Stimulated activated CD4-positive, alpha-beta T cell treated with anti-CD3 and anti-CD28 coated beads, Interleukin-4, amount 100 ng/mL, for 1 hour (primary cell): Measurements from ENCODE around the gene ETFBKMT.
A peak's percentile ranks its signal among the peaks of the same experiment; 100 is the strongest.

ENCODE experiments used
- DNase-seq: peaks from one replicate; pipeline ENCODE4 v3.0.0-alpha.2; 2020

Gene ETFBKMT, protein sequence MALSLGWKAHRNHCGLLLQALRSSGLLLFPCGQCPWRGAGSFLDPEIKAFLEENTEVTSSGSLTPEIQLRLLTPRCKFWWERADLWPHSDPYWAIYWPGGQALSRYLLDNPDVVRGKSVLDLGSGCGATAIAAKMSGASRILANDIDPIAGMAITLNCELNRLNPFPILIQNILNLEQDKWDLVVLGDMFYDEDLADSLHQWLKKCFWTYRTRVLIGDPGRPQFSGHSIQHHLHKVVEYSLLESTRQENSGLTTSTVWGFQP

DNA sequence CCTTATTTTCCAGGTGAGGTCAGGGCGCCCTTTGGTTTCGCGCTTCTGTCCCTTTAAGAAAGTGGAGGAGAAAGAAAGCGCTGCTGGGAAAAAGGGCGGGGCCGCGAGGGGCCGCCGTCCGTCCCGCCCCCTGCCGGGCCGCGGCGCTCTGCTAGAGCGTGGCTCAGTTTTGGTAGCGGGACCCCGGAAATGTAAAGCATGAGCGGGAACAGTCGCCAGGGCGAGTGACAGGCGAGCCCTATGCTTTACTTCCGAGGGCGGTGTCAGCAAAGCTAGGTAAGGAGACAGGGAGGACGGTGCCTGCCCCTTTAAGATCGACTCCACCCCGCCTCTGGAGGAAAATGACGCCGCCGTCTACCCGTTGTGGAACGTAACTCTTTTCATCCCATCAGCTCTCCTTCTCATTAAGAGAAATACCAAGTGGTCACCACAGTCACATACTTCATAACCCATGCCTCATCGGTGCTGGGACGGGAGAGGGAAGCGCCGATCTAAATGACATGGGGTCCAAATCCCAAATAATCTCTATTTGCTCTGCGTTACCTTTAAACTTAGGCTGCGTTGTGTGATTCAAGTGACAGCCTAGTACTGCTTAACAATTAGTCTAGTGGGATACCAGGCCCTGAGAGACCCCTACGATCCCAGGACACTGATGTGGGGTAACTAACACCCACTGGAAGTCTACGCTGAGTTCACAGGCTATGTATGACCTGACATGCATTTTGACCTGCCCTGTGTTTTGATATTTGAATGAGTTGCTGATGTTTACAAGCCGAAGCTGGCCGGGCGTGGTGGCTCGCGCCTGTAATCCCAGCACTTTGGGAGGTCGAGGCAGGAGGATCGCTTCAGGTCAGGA lies at the start of gene ETFBKMT:
ETFBKMT (plus strand) TSS at position 602 of the 856 bp plus-strand sequence. CDS start 2,266 bp downstream, outside the sequence.
- peak; percentile 88 for DNase-seq

DNA sequence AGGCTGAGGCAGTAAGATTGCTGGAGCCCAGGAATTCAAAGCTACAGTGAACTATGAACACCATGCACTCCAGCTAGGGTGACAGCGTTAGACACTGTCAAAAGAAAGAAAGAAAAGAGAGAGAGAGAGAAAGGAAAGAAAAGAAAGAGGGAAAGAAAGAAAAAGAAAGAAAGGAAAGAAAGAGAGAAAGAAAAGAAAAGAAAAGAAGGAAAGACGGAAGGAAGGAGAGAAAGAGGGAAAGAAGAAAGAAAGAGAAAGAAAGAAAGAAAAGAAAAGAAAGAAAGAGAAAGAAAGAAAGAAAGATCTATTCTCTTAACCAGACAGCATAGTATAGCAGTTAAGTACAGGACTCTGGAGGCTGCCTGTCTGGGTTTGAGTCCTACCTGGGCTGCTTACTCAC lies 46.7 kb upstream of the ETFBKMT start:
- DNase-seq, result no peak

DNA sequence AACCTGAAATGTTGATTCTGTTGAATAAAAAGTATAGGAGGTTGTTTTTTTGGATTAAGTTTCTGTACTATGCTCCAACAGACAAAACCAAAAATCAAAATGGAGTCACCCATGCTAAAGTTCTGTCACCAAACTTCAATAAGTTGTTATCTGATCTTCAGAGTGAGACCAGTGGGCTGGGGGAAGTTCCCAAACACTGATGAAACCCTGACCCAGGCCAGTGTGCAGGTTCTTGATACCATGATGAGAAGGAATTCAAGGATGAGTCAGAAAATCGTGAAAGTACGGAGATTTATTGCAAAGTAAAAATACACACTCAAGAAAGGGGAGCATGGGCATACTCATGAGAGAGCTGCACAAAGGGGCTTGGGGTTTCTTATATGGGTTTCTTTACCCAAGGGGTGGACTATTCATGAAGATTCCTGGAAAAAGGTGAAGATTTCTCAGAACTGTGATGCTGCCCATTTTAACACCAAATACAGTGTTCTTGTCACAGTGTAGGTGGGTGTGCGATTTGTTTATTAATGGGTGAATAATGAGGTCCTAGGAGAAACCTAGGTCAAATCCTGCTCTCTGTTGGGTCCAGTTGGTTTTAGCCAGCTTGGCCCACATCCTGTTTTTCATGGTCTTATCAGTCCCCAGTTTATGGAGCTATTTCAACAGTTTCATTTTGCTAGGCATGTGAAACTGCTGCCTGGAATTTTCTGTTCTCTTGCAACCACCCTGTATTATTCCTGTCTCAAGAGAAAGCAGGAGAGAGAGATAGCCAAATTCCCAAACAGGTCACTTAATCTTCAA lies 41.1 kb upstream of the ETFBKMT start:
- no peak for DNase-seq

DNA sequence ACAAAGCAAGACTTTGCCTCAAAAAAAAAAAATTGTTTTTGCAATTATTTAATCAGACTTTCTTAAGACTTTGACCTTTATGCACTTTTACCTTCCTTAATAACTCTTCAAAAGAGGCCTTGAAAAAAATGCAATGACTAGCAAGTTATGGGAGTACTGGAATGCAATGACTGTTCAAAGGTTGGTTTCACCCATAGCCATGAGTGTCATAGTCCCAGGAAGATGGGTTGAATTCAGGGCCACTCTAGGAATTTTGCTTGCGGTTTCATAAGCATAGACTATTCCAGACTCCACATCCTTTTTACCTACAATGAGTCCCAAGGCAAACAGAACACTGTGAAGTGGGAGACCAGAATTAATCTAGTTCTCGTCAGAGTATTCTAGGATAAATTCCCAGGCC lies 39.2 kb upstream of the ETFBKMT start:
- DNase-seq, result no peak

DNA sequence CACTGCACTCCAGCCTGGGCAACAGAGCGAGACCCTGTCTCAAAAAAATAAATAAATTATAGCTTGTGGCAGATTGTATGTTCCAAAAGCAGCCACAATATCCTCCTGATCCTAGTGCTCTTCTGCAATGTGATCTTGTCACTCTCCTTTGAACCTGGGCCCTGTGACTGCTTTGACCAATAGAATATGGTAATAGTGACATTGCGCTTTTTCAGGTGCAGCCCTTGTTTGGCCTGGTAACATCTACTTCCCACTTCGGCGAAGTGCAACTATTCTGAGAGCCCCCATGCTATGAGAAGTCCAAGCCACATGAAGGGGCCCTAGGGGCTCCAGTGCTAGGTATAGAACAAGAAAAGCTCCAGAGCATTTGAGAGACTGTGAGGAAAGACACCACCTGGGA lies 37.5 kb upstream of the ETFBKMT start:
- no peak for DNase-seq

DNA sequence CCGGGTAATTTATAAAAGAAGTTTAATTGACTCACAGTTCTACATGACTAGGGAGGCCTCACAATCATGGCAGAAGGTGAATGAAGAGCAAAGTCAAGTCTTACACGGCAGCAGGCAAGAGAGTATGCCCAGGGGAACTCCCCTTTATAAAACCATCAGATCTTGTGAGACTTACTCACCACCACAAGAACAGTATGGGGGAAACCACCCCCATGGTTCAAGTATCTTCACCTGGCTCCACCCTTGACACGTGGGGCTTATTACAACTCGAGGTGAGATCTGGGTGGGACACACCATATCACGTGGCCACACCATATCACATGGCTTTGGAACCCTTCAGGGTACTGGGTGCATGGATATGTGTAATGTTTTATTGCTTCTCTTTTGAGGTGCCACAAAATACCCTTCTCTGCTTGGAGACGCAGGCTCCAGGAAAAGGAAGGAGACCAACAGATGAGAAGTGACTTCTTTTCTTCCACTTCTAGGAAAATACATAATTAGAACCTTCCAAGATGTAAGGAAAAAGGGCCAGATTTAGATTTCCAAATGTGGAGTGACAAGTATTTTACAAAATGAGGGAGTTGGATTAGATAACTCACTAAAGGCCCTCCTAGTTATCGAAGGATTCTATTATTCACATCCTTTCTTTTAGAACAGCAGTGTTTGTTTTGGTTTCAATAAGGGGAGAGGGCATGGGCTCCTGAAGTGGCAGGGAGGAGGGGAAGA lies 33.1 kb upstream of the ETFBKMT start:
- DNase-seq, result no peak

DNA sequence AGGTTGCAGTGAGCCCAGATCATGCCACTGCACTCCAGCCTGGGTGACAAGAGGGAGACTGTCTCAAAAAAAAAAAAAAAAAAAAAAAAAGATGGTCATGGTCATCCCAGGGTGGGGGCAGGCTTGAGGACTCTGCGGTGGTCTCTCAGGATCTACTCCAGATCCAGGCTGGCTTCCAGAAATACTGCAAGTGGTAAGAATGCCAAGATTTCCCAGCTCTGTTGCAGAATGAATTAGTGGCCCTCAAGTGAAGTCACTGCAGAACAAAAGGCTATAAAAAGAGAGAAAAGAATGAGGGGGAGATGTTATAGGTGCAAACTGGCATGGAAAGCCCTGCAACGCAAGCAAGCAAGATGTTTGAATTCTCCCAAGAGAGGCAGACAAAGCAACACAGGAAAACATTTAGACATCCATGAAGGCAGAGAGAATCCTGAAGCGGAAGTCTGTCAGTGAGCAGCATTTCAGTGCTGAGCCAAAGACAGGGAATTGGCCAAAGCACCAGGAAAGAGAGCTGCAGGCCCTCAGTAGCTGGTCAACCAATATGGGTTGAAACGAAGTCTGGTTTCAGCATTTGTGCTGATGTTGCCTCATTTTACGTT lies 31.9 kb upstream of the ETFBKMT start:
- no peak for DNase-seq

DNA sequence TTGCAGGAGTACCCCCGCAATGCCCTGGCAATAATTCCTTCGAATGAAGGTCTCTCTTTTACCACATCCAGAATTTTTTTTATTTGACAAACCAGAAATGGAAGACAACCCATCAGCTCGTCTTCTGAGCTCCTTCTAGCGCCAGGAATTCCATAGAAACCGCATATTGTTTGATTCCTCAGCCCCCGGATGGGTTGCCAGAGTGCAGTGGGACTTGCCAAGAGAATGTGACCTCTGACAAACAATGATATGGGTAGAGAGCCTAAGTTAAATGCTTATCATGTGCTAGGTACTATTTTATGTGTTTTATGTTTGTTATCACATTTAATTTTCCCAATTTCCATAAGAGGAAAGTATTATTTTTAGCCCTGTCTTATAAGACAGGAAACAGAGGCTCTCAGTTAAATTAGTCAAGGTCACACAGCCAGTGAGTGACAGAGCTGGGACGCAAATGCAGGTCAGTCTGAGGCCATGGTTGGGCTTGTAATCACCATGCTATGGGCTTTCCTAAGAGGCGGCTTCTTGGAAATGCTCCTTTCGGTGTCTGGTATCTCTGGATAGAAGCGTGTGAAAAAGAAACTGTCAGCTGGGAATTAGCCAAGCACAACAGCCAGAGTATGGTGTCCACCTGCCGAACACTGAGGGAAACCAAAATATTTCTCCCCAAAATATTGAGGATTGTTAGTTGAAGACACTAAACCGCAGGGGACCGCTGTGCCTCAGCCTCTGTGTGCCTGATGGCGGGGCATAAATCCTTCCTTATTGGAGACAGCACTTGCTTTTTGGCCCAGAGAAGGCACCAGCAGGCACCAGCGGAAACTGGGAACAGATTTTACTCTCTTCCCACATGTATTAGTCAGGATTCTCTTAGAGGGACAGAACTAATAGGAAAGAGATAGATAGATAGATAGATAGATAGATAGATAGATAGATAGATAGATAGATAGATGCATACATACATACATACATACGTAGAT lies 29.4 kb upstream of the ETFBKMT start:
- no peak for DNase-seq

DNA sequence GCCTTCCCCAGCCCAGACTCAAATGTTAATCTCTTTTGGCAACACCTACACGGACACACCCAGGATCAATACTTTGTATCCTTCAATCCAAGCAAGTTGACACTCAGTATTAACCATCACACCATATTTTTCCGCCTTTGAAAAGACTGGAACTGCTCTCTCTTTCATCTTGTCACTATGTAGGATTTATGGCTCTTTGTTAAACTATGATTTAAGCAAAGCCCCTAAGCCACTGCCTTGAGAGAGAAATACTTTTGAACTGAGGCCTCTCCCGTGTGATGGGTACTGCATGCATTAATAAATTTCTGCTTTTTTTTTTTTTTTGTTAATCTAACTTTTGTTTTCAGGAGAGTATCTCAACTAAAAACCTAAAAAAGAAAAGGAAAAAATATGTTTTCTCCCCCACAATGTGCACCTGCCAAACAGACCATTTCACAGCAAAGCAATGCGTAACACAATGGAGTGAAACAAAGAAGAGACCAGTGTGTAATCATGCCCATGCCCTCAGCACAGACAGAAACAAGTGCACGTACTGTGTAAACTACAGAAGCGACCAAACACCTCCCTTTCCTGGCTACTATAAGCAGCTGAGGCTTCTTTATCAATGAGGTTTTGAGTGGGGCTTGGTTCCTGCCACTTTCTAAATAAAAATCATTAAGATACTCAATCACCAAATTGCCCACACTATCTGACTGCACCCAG lies 28.3 kb upstream of the ETFBKMT start:
- no peak for DNase-seq

DNA sequence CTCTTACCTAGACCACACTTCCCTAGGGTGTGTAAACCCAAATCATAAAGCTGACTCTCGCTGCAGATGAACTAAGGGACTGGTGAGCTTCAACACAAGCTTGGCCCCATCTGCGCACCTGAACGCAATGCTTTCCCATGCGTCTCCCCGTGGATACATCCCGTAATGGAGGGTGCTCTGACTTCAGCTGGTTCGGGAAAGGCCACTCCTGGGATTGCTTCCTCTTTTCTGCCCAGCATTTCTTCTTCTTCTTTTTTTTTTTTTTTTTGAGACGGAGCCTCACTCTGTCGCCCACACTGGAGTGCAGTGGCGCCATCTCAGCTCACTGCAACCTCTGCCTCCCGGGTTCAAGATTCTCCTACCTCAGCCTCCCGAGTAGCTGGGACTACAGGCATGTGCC lies 27.7 kb upstream of the ETFBKMT start:
- DNase-seq, result no peak

DNA sequence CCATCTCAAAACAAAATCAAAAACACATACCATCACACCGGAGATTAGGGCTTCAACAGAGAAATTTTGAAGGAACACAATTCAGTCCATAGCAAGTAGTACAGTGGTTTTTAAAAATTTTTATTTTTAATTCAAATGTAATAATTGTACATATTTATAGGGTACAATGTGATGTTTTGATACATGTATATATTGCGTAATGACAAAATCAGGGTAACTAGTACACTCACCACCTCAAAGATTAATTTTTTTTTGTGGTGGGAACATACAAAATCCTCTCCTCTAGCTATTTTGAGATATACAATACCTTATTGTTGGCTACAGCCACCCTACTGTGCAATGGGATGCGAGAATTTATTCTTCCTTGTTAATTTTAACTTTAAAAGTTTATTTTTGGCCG lies 26.0 kb upstream of the ETFBKMT start:
- DNase-seq, result no peak

DNA sequence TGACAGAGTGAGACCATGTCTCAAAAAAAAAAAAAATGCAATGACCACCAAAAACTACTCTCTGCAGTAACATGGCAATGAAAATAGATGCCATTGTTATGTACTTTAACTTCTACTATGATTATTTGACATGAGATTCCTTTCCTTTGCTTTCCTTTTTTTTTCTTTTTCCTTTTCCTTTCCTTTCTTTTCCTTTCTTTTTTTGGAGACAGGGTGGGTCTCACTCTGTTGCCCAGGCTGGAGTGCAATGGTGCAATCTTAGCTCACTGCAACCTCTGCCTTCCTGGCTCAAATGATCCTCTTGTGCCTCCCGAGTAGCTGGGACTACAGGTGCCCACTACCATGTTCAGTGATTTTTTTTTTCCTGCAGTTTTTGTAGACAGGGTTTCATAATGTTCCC lies 24.9 kb upstream of the ETFBKMT start:
- no peak for DNase-seq

DNA sequence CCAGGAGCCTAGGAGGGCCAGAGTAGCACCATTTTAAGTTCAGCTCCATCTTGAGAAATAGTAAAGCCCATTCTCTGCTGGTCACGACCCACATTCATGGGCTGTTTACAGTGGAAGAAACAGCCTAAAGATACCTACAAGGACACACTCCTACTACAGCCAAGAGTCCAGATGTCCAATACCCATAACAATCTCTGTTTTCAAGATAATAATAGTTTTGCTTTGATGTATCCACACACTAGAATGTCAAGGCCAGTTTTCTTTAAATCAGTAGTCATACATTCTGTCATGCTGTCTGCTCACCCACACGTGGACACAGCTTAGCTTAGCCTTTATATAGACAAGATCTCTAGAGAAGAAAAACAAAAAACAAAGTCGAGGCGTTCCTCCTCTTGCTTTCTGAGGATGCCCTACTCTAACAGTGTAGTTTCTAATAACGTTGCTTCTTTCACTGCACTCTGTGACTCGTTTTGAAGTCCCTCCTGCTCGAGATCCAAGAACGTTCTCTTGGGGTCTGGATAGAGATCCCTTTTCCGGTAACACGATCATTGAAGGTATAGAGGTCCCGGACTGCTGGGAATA lies 17.9 kb upstream of the ETFBKMT start:
- no peak for DNase-seq

DNA sequence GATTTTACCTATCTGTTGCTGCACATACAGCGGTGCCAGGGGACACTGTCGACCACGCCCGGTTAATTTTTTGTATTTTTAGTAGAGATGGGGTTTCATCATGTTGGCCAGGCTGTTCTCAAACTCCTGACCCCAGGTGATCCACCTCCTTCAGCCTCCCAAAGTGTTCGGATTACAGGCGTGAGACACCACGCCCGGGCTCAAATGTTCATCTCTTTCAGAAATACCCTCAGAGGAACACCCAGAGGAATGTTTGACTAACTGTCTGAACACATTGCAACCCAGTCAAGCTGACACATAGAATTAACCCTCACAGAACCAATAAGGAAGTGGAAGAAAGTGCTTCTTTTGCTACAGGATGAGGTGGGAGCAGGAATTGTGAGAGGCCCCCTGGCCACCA lies 15.0 kb upstream of the ETFBKMT start:
- DNase-seq, result no peak

DNA sequence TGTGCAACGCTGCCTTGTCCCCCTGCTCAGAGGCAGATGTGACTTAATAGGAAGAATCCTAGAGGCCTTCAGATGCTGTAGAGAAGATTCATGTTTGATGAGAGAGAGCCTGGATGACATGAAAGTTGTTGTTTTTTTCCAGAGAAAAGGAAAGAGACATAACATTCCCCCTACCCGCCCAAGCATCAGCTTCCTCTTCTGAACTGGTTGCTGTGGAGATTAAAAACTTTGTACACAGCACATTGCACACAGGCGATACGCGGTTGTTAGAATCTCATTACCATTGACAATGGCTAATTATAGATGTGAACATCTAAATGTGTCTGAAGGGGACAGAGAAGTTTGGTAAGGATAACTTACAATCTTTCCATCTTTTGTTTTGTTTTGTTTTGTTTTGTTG lies 13.6 kb upstream of the ETFBKMT start:
- no peak for DNase-seq

DNA sequence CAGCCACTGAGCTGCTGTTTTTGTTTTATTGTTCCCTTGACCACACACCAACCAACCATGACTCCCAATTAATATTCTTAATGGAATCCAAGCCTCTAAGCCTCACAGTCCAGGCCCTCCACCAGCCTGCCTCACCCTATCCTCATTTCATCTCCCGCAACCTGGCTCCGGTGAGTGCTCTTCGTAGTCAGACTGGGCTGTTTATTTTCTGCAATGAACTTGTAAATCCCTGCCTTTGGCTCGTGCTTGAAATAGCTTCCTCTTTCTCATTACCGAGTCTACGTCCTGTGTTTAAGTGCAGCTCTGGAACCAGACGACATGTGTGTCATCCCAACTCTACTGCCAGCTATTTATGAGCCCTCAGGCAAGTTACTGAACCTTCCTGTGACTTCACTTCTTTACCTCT lies 12.4 kb upstream of the ETFBKMT start:
- no peak for DNase-seq

DNA sequence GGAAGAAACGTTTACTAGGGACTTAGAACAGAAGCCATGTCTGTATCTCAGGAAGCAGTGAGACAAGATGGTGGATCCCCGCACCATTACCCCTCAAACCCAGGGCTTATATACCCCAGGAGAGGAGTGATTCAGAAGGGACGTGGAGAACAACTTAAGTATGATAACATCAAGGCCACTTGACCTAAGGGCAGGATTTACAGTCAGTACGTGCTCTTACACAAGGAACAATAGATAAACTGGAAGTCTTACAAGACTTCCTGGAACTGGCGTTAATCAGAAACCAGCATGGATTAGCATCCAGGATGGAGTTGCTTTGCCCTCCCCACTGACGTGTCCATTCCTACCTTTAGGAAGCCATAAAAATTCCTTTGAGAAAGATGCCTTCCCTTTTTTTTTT lies 8.6 kb upstream of the ETFBKMT start:
- DNase-seq, result no peak

DNA sequence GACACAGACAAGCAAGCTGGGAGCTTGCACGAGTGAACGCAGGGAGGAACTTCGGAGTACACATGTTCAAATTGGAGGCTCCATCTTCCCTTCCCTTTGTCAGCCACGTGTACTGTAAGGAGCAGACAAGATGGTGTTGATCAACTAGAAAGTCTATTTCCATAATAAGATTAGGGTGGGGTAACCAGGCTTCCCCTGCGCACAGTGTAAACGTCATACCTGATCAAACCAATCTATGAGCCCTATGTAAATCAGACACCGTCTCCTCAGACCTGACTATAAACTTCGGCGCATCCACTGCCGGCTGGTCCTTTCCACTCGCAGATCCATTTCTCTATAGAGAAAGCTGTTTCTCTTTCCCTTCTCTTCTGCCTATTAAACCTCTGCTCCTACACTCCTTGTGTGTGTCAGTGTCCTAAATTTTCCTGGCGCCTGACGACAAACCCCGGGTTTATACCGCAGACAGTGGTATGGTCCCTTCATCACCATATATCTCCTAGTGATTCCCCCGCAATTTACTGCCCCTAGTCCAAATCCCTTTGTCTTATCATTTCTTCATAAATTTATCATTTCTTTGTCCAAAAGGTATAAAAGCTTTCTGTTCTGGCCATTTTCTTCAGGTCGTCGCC lies 7.5 kb upstream of the ETFBKMT start:
- DNase-seq, result no peak

DNA sequence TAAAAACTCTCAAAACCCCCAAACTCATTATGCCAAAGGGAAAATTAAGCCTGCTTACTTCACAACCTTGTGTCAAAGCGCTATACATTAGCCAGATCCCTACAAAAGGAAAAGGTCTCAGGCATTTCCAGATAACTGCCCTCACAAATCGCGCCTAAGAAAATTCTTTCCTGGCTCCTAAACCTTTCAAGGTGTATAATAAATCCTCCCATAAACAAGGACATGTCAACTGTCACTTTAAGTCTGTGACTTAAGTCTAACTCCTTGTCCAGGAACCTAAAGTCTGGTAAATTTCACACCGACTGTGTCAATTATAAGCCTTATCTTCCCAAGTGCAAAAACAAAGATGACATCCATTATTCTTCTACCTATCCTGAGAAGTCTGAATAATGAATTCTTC lies 4.3 kb upstream of the ETFBKMT start:
- DNase-seq, result no peak

DNA sequence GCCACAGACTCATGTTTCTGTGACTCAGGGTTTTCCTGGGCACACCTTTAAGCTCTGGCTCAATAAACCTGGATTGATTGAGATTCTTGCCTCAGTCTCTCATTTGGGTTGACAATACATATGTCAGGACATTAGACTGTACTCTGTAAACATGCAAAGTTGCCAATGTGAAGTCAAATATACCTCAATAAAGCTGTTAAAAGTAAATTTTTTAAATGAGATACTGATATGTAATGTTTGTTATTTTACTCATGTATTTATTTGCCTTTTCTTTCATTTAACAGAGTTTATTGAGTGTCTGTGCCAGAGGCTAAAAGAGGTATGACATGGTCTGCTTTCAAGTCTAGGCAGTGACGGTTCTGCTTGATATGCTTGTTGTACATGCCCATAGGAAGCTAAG lies 3.7 kb upstream of the ETFBKMT start:
- no peak for DNase-seq
